ENCODE data around the gene FOXQ1. TPM values are rescaled to one million over a fixed set of nuclear protein-coding genes. Genes with fewer than 3 reads are reported as not detected.

FOXQ1 gene
- total and polyA plus RNA-seq, 2 of the 13 experiments (the other 11 are each of a cell fraction or from before 2014, with no cell fraction given) = 35.2 to 39.8 TPM

GRCh38 chr6:1267057-1267732 is 44.7 kb upstream of the FOXQ1 start (continued):
- TF ChIP-seq MLXIP (CRISPR knock-in tag; IDR thresholded peaks at IDR 0.05; ENCODE audit: borderline replicate concordance) (no peak), ZNF556 (CRISPR knock-in tag; IDR thresholded peaks at IDR 0.05; ENCODE audit: borderline replicate concordance) (no peak), BRD4 (CRISPR knock-in tag; IDR thresholded peaks at IDR 0.05) (peak; percentile 69), ZBTB38 (CRISPR knock-in tag; IDR thresholded peaks at IDR 0.05) (no peak), HMG20B (CRISPR knock-in tag; conservative IDR thresholded peaks at IDR 0.05) (0 out of 2 replicates have a peak, but pooled peaks have one; percentile 43), ZNF598 (CRISPR knock-in tag; IDR thresholded peaks at IDR 0.05; ENCODE audit: borderline replicate concordance) (no peak), HOXA3 (CRISPR knock-in tag; IDR thresholded peaks at IDR 0.05) (peak; percentile 72; the same call in 1 of the 2 replicates), JDP2 (CRISPR knock-in tag; IDR thresholded peaks at IDR 0.05; ENCODE audit: borderline replicate concordance) (no peak), ZNF331 (CRISPR knock-in tag; IDR thresholded peaks at IDR 0.05) (0 out of 2 replicates have a peak, but pooled peaks have one; percentile 34), ZNF781 (CRISPR knock-in tag; IDR thresholded peaks at IDR 0.05; ENCODE audit: borderline replicate concordance, not compliant biosample characterization) (no peak), ZNF605 (CRISPR knock-in tag; IDR thresholded peaks at IDR 0.05) (peak; percentile 57; the same call in 1 of the 2 replicates), ZNF609 (CRISPR knock-in tag; IDR thresholded peaks at IDR 0.05; ENCODE audit: borderline replicate concordance) (peak; percentile 62; the same call in 1 of the 2 replicates), ZSCAN21 (CRISPR knock-in tag; IDR thresholded peaks at IDR 0.05; ENCODE audit: borderline replicate concordance) (no peak), HNF1B (CRISPR knock-in tag; IDR thresholded peaks at IDR 0.05) (peak; percentile 59; the same call in 1 of the 2 replicates), SNAI1 (CRISPR knock-in tag; IDR thresholded peaks at IDR 0.05; ENCODE audit: borderline replicate concordance) (no peak; the same call in 1 of the 2 replicates), KDM6A (CRISPR knock-in tag; IDR thresholded peaks at IDR 0.05; ENCODE audit: low read depth) (peak; percentile 24)
- TF ChIP-seq, protein P1, sequence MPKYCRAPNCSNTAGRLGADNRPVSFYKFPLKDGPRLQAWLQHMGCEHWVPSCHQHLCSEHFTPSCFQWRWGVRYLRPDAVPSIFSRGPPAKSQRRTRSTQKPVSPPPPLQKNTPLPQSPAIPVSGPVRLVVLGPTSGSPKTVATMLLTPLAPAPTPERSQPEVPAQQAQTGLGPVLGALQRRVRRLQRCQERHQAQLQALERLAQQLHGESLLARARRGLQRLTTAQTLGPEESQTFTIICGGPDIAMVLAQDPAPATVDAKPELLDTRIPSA (CRISPR knock-in tag; IDR thresholded peaks at IDR 0.05; ENCODE audit: borderline replicate concordance) = no peak
